HG03378 (cell line): ENCODE measurements around the gene TEX22.
"Not testable (repeated sequence)": the region's sequence is repeated elsewhere in the genome, so short reads cannot be mapped to it uniquely, and the experiment has no call there.

Experiments used
- ATAC-seq: cut with Tn5 transposase; IDR thresholded peaks from one replicate; pipeline ENCODE4 v1.9.1; 2021; ENCODE audit warnings: mild to moderate bottlenecking, moderate library complexity; ENCODE audit not compliant: unreplicated experiment

TEX22 gene, protein sequence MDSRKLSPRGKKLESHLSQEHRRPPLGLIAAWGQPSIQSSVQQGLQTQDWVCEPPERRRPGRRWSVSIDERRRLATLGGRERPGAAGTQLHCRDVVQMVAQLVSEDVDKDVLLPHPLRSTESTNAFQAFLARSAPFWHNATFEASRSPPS

DNA sequence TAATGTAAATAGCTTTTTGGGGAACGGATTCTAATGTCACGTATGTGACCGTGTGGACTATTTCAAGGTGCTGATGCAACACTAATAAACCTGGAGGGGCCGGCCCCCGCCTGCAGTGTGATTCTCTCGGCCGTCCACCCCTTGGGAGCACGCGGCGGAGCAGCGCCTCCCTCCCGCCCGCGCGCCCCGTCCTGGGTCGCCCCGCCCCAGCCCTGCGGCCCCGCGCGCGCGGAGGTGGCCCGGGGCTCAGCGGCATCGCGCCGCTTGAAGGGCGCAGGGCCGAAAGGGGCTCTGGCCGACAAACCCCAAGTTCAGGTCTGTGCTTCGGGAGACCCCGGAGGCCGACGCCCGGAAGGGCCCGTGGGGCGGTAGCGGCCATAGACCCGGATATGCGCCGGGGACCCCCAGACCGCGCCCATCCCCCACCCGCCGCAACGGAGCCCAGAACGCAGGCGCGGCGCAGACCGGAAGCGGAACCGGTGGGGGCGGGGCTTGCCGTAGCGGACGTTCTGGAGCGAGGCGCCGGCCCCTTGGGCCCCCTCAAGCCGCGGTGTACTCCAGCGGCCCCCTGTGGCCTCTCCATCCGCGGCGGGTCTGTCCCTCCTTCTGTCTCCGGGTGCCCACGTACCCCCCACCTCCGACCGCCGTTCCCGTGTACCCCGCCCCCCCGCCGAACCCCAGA is at the start of gene TEX22:
TEX22 (plus strand) TSS at position 495 of the 682 bp plus-strand sequence. CDS start 803 bp downstream, outside the sequence.
- ATAC-seq, result peak; percentile 45

DNA sequence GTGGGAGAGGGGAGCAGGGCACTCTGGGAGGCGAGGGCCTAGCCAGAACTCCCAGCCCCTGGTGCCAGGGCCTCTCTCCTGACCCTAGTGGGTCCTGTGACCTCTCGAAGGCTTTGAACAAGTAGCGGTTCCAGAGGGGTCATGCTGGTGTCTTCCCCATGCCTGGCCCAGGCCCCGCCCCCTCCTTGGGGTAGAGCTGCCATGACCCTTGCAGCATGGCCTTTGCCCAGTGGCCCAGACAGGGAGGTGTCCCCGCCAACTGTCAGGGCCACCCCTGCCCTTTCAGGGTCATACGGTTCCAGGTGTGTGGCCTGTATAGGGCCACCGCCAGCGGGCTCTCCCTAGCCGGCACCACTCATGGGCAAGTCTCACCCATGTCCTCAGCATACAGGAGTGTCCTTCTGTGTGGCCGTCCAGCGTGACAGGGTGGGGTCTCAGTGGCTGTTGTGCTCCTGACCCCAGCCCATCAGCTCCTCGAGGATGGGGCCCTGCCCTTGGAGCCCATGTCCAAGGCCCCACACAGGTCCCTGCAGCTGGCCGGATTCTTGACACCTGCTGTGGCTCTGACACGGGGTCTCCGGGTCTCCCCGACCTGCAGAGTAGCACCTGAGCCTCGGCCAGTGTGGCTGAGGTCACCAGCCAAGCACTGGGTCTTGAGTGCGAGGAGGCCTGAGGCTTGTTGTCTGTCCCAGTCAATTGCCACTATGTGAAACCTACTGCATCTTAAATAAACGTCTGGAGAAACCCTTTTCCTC is 49.2 kb upstream of the TEX22 start:
- ATAC-seq, result no peak

DNA sequence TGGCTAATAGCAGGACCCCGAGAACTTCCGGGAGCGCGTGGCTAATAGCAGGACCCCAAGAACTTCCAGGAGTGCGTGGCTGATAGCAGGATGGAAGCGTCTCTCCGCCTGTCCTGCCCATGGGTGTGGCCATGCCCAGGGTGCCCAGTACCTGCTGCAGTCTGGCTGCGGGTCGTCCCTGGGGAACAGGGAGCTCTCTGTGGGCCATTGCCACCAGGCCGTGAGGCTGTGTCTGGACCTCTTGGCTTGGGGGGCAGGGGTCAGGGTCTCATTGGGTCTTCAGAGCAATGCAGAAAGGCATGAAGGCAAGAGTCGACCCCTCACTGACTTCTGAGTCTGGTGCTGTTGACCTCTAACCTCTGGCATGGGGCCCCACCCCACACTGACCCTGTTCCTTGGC is 48.3 kb upstream of the TEX22 start:
- no peak for ATAC-seq

DNA sequence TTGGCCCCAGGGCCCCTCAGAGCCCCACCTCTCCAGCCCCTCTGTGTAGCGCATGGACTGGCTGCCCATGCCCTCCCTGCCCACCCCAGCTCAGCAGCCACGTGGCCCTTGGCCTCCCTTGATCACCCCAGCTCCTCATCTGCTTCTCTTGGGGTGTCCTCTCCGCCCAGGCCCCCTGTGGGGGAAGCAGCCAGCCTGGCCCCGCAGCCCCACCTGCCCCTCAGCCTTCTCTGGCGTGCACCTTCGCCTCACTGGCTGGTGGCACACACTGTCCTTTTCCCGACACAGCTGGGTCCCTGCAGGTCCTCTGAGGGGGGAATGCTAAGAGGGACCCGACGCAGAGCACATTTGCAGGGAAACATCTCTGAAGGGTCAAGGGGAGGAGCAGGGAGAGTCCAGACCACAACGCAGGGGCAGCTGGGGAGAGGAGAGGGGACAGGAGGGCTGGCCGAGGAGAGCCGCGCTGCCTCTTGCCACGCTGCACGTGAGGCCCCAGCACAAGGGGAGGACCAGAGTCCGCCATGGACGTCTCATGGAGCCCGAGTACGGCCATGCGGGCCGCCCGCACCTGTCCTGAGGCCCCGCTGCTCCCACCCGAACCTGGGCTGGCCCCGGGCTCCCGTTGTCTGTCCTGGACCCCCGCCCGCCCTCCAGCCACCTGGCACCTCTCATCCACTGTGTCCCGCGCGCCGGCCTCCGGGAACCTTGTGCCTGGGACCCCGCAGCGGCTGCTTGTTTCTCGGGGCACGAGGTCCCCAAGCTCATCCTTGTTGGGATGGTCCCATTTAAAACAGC is 47.7 kb upstream of the TEX22 start:
- ATAC-seq, result no peak

DNA sequence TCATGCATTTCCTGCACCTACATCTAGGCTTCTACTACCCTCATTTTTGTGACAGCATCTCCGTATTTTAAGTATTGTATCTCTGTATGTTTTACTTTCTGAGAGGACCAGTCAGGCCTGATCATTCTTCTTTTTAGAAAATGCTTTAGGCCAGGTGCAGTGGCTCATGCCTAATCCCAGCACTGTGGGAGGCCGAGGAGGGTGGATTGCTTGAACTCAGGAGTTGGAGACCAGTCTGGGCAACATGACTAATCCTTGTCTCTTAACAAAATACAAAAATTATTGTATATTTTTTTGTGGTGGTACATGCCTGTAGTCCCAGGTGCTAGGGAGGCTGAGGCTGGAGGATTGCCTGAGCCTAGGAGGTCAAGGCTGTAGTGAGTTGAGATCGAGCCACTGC is 46.9 kb upstream of the TEX22 start:
- no peak for ATAC-seq

DNA sequence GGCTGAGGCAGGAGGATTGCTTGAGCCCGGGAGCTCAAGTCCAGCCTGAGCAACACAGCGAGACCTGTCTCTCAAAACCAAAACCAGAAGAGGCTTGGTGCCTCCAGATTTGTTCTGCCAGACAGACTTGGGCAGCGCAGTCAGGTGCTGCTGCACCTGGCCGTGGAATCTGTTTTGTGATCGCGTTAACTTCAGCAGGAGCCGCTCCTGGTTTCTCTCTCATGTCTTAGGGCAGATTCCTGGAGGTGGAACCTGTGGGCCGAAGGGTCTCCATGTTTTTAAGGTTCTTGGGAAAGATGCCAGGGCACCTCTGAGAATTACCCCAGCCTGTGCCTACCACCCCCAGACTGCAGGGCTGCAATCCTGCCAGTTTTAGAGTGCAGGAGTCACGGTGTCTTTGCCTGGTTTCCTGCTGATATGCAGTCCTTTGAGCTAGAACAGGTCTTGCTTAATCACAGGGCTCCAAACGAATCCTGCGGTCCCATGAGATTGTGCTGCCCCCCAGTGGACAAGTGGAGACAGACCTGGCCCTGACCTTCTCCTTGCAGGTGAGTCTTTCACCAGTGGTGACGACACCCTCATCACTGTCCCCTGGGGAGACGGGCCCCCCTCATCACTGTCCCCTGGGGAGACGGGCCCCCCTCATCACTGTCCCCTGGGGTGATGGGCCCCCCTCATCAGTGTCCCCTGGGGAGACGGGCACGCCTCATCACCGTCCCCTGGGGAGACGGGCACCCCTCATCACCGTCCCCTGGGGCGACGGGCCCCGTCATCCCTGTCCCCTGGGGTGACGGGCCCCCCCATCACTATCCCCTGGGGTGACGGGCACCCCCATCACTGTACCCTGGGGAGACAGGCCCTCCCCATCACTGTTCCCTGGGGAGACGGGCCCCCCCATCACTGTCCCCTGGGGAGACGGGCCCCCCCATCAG is 46.2 kb upstream of the TEX22 start:
- ATAC-seq, result no peak

DNA sequence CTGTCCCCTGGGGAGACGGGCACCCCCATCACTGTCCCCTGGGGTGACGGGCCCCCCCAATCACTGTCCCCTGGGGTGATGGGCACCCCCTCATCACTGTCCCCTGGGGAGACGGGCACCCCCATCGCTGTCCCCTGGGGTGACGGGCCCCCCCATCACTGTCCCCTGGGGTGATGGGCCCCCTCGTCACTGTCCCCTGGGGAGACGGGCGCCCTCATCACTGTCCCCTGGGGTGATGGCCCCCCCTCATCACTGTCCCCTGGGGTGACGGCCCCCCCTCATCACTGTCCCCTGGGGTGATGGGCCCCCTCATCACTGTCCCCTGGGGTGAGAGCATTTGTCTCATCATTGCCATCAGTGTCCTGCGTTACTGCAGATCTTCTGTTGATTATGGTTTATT is 45.2 kb upstream of the TEX22 start:
- no peak for ATAC-seq

DNA sequence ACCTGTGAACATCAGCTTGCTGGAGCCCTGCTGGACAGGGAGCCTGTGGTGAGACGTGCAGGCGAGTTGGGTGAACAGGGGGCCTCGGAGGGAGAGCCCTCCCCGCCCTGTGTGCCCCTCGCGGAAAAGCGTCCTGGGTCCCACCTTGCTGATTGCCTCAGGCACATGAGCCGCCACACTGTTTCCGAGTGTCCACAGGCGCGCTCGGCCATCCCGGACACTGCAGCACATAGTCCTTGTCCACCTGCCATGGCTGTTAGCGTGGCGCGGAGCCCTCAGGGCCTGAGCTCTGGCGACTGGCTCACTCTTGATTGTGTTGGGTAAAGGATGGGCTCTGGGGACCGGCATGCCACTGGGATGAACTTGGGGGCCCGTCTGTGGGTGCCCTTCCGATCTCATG is 43.8 kb upstream of the TEX22 start:
- no peak for ATAC-seq

DNA sequence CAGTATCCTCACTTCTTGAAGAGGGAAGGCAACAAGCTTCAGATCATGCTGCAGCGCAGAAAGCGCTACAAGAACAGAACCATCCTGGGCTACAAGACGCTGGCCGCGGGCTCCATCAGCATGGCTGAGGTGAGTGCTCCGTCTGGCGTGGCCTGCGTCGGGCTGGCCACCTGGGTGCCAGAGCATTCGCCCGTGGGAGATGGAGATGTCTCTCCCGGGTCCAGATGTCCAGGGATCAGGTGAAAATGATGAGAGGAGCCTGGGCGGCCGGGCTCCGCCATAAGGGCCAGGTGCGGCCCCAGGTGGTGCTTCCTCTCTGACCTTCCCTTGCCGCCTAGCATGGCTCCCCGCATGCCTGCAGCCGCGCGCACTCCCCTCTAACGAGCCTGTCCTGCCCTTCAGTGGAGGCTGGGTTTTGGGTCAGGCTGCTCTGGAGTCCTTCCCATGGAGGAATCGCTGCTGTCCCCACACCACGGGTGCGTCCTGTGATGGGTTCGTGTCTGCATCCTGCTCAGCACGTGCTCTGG is 43.2 kb upstream of the TEX22 start:
- no peak for ATAC-seq

DNA sequence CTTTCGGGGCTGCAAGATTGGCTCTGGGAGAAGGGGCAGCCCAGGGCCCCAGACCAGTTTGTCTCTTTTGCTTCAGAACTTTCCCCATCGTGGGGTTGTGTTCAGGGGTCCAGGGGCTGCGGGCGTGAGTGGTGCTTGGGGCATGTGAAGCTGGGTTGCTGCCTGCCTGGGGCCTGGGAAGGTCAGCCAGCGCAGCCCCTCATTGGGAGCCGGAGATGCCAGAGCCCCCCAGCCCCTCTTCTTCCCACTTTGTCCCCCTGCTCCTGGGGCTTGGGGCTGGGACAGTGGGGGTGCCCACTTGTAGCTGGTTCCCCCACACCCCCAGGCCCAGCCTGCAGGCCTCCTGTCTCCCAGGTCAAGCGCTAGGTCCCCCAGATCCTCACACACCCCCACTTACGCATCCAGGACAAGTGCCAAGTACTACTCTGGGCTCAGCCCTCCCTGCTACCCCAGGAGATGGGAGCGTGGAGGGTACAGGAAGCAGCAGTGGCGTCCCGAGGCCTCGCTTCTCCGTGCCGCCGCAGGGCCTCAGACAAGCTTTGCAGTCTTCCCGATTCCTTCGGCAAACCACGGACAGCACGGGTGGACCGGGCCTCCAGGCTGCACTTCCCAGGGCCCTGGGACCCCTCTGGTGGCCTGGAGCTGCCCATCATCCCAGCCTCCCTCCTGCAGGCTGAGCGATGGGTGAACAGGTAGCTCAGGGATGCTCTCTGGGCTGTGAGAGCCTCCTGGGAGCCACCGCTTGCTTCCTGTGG is 42.3 kb upstream of the TEX22 start:
- ATAC-seq, result no peak

DNA sequence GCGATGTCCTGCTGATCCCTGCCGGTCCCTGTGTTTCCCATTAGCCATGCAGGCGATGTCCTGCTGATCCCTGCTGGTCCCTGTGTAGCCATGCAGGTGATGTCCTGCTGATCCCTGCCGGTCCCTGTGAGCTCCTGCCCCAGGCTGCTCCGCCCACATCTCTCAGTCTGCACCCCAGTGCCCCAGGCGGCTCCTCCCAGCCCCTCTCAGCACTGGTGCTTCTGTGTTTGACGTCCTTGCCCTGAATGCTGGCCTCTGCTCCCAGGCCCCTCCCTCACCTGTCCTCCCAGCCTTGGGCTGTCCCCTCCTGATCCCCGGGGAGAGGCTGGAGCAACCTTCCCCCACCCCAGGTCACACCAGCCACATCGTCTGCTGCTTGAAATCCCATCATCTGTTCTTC is 41.4 kb upstream of the TEX22 start:
- no peak for ATAC-seq

DNA sequence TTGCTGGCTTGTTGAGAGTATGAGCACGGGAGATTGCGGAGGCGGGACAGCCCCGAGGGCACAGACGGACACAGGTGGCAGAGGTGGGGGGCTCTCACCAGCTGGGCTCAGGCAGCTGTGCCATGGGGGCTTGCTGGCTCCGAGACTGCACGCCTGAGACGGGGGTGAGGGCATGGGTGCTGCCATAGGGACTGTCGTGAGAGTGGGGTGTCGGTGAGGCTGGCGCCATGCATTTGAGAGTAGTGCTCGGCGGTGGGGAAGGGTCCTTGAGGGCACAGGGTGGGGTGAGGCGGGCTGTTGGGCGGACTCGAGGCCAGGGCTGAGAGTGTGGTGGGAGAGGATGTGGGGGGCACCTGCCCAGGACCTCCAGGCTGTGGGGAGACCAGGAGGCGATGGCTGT is 40.7 kb upstream of the TEX22 start:
- no peak for ATAC-seq

DNA sequence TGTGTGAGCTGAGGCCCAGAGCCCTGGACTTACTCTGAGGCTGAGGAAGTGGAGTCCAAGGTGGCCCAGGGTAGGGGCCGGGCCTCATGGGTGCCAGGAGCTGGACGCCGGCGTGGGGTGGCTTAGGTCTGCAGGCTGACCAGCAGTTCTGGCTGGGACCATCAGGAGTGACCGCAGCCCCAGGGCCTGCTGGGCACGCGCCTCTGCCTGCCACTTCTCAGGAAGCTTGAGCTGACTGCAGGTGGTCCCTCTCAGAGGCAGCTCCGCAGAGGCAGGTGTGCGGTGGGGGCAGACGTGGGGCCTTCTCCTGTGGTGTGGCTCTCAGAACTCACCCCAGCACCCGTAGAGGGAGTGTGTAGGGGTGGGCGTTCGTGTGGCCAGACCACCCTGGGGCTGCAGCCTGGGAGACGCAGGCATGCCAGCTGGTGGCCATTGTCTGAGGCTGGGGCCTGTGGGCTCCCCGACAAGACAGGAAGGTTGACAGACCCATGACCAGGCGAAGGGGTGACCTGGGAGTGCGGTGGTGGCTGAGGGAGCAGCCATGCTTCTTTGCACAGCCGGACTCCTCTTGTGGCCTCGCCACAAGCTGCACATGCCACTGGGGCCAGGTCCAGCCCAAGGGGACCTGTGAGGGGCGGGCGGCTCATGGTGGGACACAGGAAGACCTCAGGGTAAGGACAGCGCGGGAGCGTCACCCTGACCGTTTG is 40.0 kb upstream of the TEX22 start:
- no peak for ATAC-seq

DNA sequence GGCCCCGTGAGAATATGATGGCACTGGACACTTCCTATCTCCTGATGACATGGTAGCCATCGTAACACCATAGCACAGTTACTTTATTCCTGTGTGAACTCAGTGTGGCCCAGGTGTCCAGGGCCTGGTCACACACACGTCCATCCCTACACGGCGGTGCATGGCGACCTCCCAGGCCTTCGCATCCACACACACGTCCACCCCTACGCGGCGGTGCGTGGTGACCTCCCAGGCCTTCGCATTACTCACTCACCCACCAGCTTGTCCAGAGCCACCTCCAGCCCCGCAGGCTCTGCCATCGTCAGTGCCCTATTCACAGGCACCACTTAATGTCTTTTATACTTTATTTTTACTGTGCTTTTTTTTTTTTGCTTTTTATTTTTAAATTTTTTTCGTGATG is 39.4 kb upstream of the TEX22 start:
- no peak for ATAC-seq

DNA sequence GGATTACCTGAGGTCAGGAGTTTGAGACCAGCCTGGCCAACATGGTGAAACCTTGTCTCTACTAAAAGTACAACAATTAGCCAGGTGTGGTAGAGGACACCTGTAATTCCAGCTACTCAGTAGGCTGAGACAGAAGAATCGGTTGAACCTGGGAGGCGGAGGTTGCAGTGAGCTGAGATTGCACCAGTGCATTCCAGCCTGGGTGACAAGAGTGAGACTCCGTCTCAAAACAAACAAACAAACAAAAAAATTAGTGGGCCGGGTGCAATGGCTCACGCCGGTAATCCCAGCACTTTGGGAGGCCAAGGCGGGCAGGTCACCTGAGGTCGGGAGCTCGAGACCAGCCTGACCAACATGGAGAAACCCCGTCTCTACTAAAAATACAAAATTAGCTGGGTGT is 36.9 kb upstream of the TEX22 start:
- ATAC-seq, result not testable (repeated sequence)

DNA sequence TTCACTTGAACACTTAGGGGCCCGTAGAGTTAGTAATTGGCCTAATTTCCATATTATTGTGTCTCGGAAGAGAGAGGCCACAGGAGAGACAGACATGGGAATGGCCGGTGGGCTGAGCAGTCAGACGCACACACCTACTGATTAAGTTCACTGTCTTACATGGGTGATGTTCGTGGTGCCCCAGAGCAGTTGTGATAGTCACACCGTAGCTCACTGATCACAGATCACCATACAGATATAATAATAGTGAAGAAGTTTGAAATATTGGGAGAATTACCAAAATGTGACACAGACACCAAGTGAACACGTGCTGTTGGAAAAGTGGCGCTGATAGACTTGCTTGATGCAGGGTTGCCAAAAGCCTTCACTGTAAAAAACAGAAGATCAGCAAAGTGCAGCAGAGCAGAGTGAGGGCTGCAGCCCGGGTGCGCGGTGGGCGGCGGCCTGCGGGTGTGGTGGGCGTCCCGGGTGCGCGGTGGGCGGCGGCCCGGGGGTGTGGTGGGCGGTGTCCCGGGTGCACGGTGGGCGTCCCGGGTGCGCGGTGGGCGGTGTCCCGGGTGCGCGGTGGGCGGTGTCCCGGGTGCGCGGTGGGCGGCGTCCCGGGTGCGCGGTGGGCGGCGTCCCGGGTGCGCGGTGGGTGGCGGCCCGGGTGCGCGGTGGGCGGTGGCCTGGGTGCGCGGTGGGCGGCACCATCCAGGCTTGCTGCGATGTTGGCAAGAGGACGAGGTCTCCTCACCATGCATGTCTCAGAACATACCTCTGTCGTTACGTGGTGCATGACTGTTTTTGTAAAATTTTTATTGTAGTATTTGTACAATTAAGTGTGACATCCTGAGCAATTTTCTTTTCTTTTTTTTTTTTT is 34.3 kb upstream of the TEX22 start:
- no peak for ATAC-seq

DNA sequence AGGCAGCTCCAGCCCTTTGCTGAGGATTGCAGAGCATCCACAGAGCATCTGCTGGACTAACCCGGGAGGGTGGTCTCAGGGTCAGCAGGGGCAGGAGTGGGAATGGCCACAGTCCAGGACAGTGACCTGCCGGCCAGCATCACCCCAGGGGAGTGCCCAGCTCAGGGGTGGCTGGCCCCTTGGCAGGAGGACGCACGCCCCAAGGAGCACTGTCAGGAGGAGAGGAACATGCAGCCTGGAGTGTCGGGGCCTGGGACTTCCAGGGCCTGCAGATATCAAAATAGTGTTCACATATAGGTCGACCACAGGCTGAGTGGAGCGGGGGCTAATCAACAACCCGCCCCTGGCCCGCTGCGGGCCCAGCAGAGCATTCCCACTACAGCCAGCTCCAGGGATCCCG is 33.2 kb upstream of the TEX22 start:
- ATAC-seq, result no peak

DNA sequence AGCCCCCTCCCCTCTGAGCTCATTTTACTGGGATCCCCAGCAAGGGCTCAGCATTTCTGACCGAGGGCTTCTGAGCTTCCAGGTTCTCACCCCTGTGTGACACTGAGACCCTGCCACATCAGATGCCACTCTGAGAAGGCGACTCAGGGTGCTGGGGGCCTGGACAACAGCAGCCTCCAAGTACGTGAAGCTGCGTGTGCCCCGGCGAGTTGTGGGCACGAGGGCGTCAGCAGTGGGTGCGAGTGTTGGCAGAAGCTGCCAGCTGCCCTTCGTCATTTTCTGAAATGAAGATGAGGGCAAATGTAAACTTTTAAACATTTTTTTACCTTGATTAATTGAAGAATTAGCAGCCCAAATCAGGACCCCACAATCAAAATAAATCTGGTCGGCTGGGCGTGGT is 32.7 kb upstream of the TEX22 start:
- no peak for ATAC-seq
